DND-41 (cell line): ENCODE data around the gene DOCK4.

Experiments used
- ATAC-seq: fragments of 200-7000 bp; cut with Tn5 transposase; 3 replicates; pipeline ENCODE4 v1.9.1; 2021; ENCODE audit warnings: low read depth; ENCODE audit not compliant: insufficient read depth
- DNase-seq: peaks from one replicate; pipeline ENCODE4 v3.0.0-alpha.2; 2020
- H2AFZ ChIP-seq: 2 replicates; pipeline ENCODE4 v1.6.0; 2012; ENCODE audit warnings: low read depth, low read length
- H3K27ac ChIP-seq: 2 replicates; pipeline ENCODE4 v1.5.1; 2012; ENCODE audit warnings: low read length, inconsistent platforms
- H3K27me3 ChIP-seq: fragments of 200-600 bp; sonication (generic); 2 replicates; pipeline ENCODE4 v1.6.0; 2012; ENCODE audit warnings: low read length, mild to moderate bottlenecking, inconsistent platforms; ENCODE audit not compliant: insufficient read depth, poor library complexity
- H3K36me3 ChIP-seq: 2 replicates; pipeline ENCODE4 v1.5.1; 2012; ENCODE audit warnings: low read length, inconsistent platforms; ENCODE audit not compliant: insufficient read depth
- H3K4me1 ChIP-seq: 2 replicates; pipeline ENCODE4 v1.5.1; 2012; ENCODE audit warnings: mild to moderate bottlenecking, low read length; ENCODE audit not compliant: insufficient read depth
- H3K4me2 ChIP-seq: 2 replicates; pipeline ENCODE4 v1.6.0; 2012; ENCODE audit warnings: mild to moderate bottlenecking, moderate library complexity, low read length, inconsistent platforms; ENCODE audit not compliant: insufficient read depth
- H3K4me3 ChIP-seq, 2 experiments: fragments of 200-600 bp in 1 of 2; shearing (Covaris generic) in 1 of 2; 2 replicates each; pipeline ENCODE4 v1.5.1; 2012 to 2016; ENCODE audit warnings: inconsistent platforms in 2 of 2, low read length in 2 of 2, mild to moderate bottlenecking in 2 of 2, low read depth in 1 of 2, moderate library complexity in 1 of 2
- H3K79me2 ChIP-seq: 2 replicates; pipeline ENCODE4 v1.6.0; 2012; ENCODE audit warnings: low read length, inconsistent platforms; ENCODE audit not compliant: insufficient read depth
- H3K9ac ChIP-seq: 2 replicates; pipeline ENCODE4 v1.6.0; 2012; ENCODE audit warnings: low read depth, mild to moderate bottlenecking, inconsistent platforms, low read length, moderate library complexity
- H3K9me3 ChIP-seq: 2 replicates; pipeline ENCODE4 v1.5.1; 2012; ENCODE audit warnings: low read length, moderate library complexity, mild to moderate bottlenecking, inconsistent platforms; ENCODE audit not compliant: insufficient read depth, severe bottlenecking
- H4K20me1 ChIP-seq: 2 replicates; pipeline ENCODE4 v1.6.0; 2012; ENCODE audit warnings: low read length; ENCODE audit not compliant: insufficient read depth
- CTCF ChIP-seq: IDR thresholded peaks from 2 replicates; pipeline ENCODE4 v1.5.1; 2012; ENCODE audit warnings: borderline replicate concordance, low read length, moderate library complexity, mild to moderate bottlenecking; ENCODE audit not compliant: poor library complexity, severe bottlenecking; ENCODE audit errors: extremely low read depth
- EZH2 ChIP-seq: IDR thresholded peaks from 3 replicates; pipeline ENCODE4 v1.6.1; 2012; ENCODE audit warnings: borderline replicate concordance, low read depth, mild to moderate bottlenecking, moderate library complexity, low read length, inconsistent platforms; ENCODE audit not compliant: severe bottlenecking

Gene DOCK4

GRCh38 chr7:111836592-111836991 is 369.6 kb downstream of the DOCK4 start:
- Histone ChIP-seq H2AFZ (no peak overlapping the region), H3K79me2 (no peaks in the 10 kb centered on the region), H3K4me1 (peaks cover 5% of the 10 kb centered on the region), H3K4me2 (no peak overlapping the region), H3K27ac (no peak overlapping the region), H3K9me3 (no peaks in the 10 kb centered on the region), H3K4me3 (no peak overlapping the region), H4K20me1 (no peaks in the 10 kb centered on the region), H3K36me3 (no peaks in the 10 kb centered on the region), H3K27me3 (no peaks in the 10 kb centered on the region), H3K9ac (no peak overlapping the region)
- DNase-seq = no peak
- TF ChIP-seq EZH2 (no peak), CTCF (no peak)
- no peak for ATAC-seq

GRCh38 chr7:111835066-111835465 is 371.1 kb downstream of the DOCK4 start:
- no peak for DNase-seq
- Histone ChIP-seq H3K4me2 (no peak overlapping the region), H4K20me1 (no peaks in the 10 kb centered on the region), H3K4me3 (no peak overlapping the region), H3K4me1 (no peaks in the 10 kb centered on the region), H3K36me3 (no peaks in the 10 kb centered on the region), H2AFZ (no peak overlapping the region), H3K9ac (no peak overlapping the region), H3K27ac (no peak overlapping the region), H3K27me3 (no peaks in the 10 kb centered on the region), H3K9me3 (no peaks in the 10 kb centered on the region), H3K79me2 (no peaks in the 10 kb centered on the region)
- TF ChIP-seq EZH2 (no peak), CTCF (no peak)
- no peak for ATAC-seq

GRCh38 chr7:111834367-111834766 is 371.8 kb downstream of the DOCK4 start:
- no peaks in the 10 kb centered on the region for H3K4me1 ChIP-seq
- no peak overlapping the region for H3K4me3 ChIP-seq
- no peak overlapping the region for H3K9ac ChIP-seq
- no peak for ATAC-seq
- DNase-seq = no peak
- TF ChIP-seq EZH2 (no peak), CTCF (no peak)
- H3K27ac ChIP-seq = no peak overlapping the region
- no peaks in the 10 kb centered on the region for H3K27me3 ChIP-seq
- no peak overlapping the region for H3K4me2 ChIP-seq
- H3K36me3 ChIP-seq = no peaks in the 10 kb centered on the region
- H2AFZ ChIP-seq = no peak overlapping the region
- H4K20me1 ChIP-seq = no peaks in the 10 kb centered on the region
- no peaks in the 10 kb centered on the region for H3K9me3 ChIP-seq
- no peaks in the 10 kb centered on the region for H3K79me2 ChIP-seq

GRCh38 chr7:111833466-111833865 is 372.7 kb downstream of the DOCK4 start:
- no peak for TF ChIP-seq EZH2
- TF ChIP-seq CTCF = no peak
- Histone ChIP-seq H3K4me1 (no peaks in the 10 kb centered on the region), H3K9me3 (no peaks in the 10 kb centered on the region), H3K4me3 (no peak overlapping the region), H3K36me3 (no peaks in the 10 kb centered on the region), H3K27me3 (no peaks in the 10 kb centered on the region), H3K27ac (no peak overlapping the region), H2AFZ (no peak overlapping the region), H4K20me1 (no peaks in the 10 kb centered on the region), H3K4me2 (no peak overlapping the region), H3K9ac (no peak overlapping the region), H3K79me2 (no peaks in the 10 kb centered on the region)
- ATAC-seq (no peak), DNase-seq (no peak)
